Measurements from ENCODE around the gene SPART. TPM values are rescaled to one million over a fixed set of nuclear protein-coding genes. Genes with fewer than 3 reads are reported as not detected.

The SPART gene
- total RNA-seq, 6 experiments from 2014 or later: 54.3 to 67.1 (median 58.6) TPM

- no peaks in the 10 kb centered on the region for H3K9me3 Mint-ChIP-seq
- no peak overlapping the region for H3K4me3 Mint-ChIP-seq
- no peak for TF ChIP-seq CTCF (IDR thresholded peaks at IDR 0.05)
- H3K27ac Mint-ChIP-seq: no peak overlapping the region
- H3K4me1 Mint-ChIP-seq (ENCODE audit: low read depth): peaks cover 25% of the 10 kb centered on the region
- DNase-seq: no peak
- no peaks in the 10 kb centered on the region for H3K36me3 Mint-ChIP-seq (ENCODE audit: low read depth)
- H3K27me3 Mint-ChIP-seq (ENCODE audit: insufficient read depth): no peaks in the 10 kb centered on the region
These were observed 9.4 kb upstream of the SPART start for GRCh38 chr13:36355632-36356031.

- Mint-ChIP-seq H3K27me3 (ENCODE audit: insufficient read depth) (no peaks in the 10 kb centered on the region), H3K36me3 (ENCODE audit: low read depth) (no peaks in the 10 kb centered on the region), H3K27ac (no peak overlapping the region), H3K9me3 (no peaks in the 10 kb centered on the region), H3K4me3 (no peak overlapping the region), H3K4me1 (ENCODE audit: low read depth) (peaks cover 25% of the 10 kb centered on the region)
- no peak for DNase-seq
- no peak for TF ChIP-seq CTCF (IDR thresholded peaks at IDR 0.05)
These were observed 8.8 kb upstream of the SPART start for GRCh38 chr13:36354842-36355623.

- Mint-ChIP-seq H3K27me3 (ENCODE audit: insufficient read depth) (no peaks in the 10 kb centered on the region), H3K9me3 (no peaks in the 10 kb centered on the region), H3K36me3 (ENCODE audit: low read depth) (no peaks in the 10 kb centered on the region), H3K4me1 (ENCODE audit: low read depth) (peaks cover 21% of the 10 kb centered on the region), H3K4me3 (no peak overlapping the region), H3K27ac (no peak overlapping the region)
- no peak for TF ChIP-seq CTCF (IDR thresholded peaks at IDR 0.05)
- DNase-seq: no peak
These were observed 6.8 kb upstream of the SPART start for GRCh38 chr13:36353001-36353400.

GRCh38 chr13:36352350-36352749 is 6.2 kb upstream of the SPART start:
- H3K27me3 Mint-ChIP-seq (ENCODE audit: insufficient read depth): no peaks in the 10 kb centered on the region
- H3K27ac Mint-ChIP-seq: no peak overlapping the region
- no peak overlapping the region for H3K4me3 Mint-ChIP-seq
- no peaks in the 10 kb centered on the region for H3K36me3 Mint-ChIP-seq (ENCODE audit: low read depth)
- peaks cover 17% of the 10 kb centered on the region for H3K4me1 Mint-ChIP-seq (ENCODE audit: low read depth)
- H3K9me3 Mint-ChIP-seq: no peaks in the 10 kb centered on the region
- TF ChIP-seq CTCF (IDR thresholded peaks at IDR 0.05): no peak
- no peak for DNase-seq

- Mint-ChIP-seq H3K36me3 (ENCODE audit: low read depth) (peaks cover 12% of the 10 kb centered on the region; the same call in 1 of the 2 replicates), H3K27ac (no peak overlapping the region), H3K4me1 (ENCODE audit: low read depth) (peaks cover 38% of the 10 kb centered on the region), H3K9me3 (no peaks in the 10 kb centered on the region), H3K4me3 (peak overlapping the region; percentile 98), H3K27me3 (ENCODE audit: insufficient read depth) (peaks cover 3% of the 10 kb centered on the region; the same call in 1 of the 2 replicates)
- TF ChIP-seq CTCF (IDR thresholded peaks at IDR 0.05): no peak
- no peak for DNase-seq
These were observed 1.5 kb upstream of the SPART start for GRCh38 chr13:36347531-36348210.

Measured in HFFc6 (cell line).